HEK293 (cell line): ENCODE measurements around the gene CHD2.

Experiments
- ATF2 ChIP-seq: fragments of 450-650 bp; formaldehyde crosslinking; IDR thresholded peaks from 2 replicates; pipeline ENCODE4 v1.5.1; 2016; ENCODE audit warnings: missing biosample characterization, missing genetic modification characterization, low read depth
- BCL6B ChIP-seq: fragments of 450-650 bp; formaldehyde crosslinking; IDR thresholded peaks from 2 replicates; pipeline ENCODE4 v1.5.1; 2017; ENCODE audit warnings: missing biosample characterization, missing genetic modification characterization
- GFI1B ChIP-seq: fragments of 450-650 bp; formaldehyde crosslinking; IDR thresholded peaks from 2 replicates; pipeline ENCODE4 v1.5.1; 2016; ENCODE audit warnings: missing biosample characterization, missing genetic modification characterization
- GLI2 ChIP-seq: fragments of 450-650 bp; formaldehyde crosslinking; IDR thresholded peaks from 2 replicates; pipeline ENCODE4; 2017; ENCODE audit warnings: missing biosample characterization, missing genetic modification characterization, low read depth, borderline replicate concordance
- GLIS1 ChIP-seq: fragments of 450-650 bp; formaldehyde crosslinking; IDR thresholded peaks from 2 replicates; pipeline ENCODE4 v1.5.1; 2016; ENCODE audit warnings: missing biosample characterization, missing genetic modification characterization
- IKZF3 ChIP-seq: fragments of 450-650 bp; IDR thresholded peaks from 2 replicates; pipeline ENCODE4 v1.5.0; 2018; ENCODE audit warnings: missing biosample characterization, mild to moderate bottlenecking, missing genetic modification characterization, moderate library complexity
- INSM2 ChIP-seq: fragments of 450-650 bp; formaldehyde crosslinking; IDR thresholded peaks from 2 replicates; pipeline ENCODE4 v1.5.1; 2016; ENCODE audit warnings: missing biosample characterization, missing genetic modification characterization
- OSR2 ChIP-seq: fragments of 450-650 bp; formaldehyde crosslinking; IDR thresholded peaks from 2 replicates; pipeline ENCODE4 v1.5.1; 2016; ENCODE audit warnings: missing biosample characterization, missing genetic modification characterization
- SP7 ChIP-seq: fragments of 450-650 bp; formaldehyde crosslinking; IDR thresholded peaks from 2 replicates; pipeline ENCODE4 v1.5.1; 2016; ENCODE audit warnings: missing biosample characterization, missing genetic modification characterization
- TSHZ1 ChIP-seq: fragments of 450-650 bp; formaldehyde crosslinking; IDR thresholded peaks from 2 replicates; pipeline ENCODE4 v1.5.1; 2016; ENCODE audit warnings: missing biosample characterization, missing genetic modification characterization, borderline replicate concordance
- ZBTB44 ChIP-seq: fragments of 450-650 bp; IDR thresholded peaks from 2 replicates; pipeline ENCODE4 v1.5.1; 2018; ENCODE audit warnings: missing biosample characterization, mild to moderate bottlenecking, missing genetic modification characterization
- ZBTB48 ChIP-seq: fragments of 450-650 bp; formaldehyde crosslinking; IDR thresholded peaks from 2 replicates; pipeline ENCODE4 v1.5.1; 2016; ENCODE audit warnings: missing biosample characterization, missing genetic modification characterization
- ZNF18 ChIP-seq: fragments of 450-650 bp; formaldehyde crosslinking; IDR thresholded peaks from 2 replicates; pipeline ENCODE4 v1.5.1; 2016; ENCODE audit warnings: missing biosample characterization, missing genetic modification characterization
- ZNF2 ChIP-seq: fragments of 450-650 bp; formaldehyde crosslinking; IDR thresholded peaks from 2 replicates; pipeline ENCODE4 v1.5.1; 2016; ENCODE audit warnings: missing biosample characterization, missing genetic modification characterization
- ZNF24 ChIP-seq: fragments of 450-650 bp; formaldehyde crosslinking; IDR thresholded peaks from 2 replicates; pipeline ENCODE4 v1.5.1; 2016; ENCODE audit warnings: missing biosample characterization, missing genetic modification characterization
- ZNF324 ChIP-seq: fragments of 450-650 bp; formaldehyde crosslinking; IDR thresholded peaks from 2 replicates; pipeline ENCODE4 v1.5.1; 2016; ENCODE audit warnings: missing biosample characterization, missing genetic modification characterization
- ZNF354C ChIP-seq: fragments of 450-650 bp; formaldehyde crosslinking; IDR thresholded peaks from 2 replicates; pipeline ENCODE4 v1.5.1; 2016; ENCODE audit warnings: missing biosample characterization, missing genetic modification characterization, low read depth, borderline replicate concordance
- ZNF37A ChIP-seq: fragments of 450-650 bp; IDR thresholded peaks from 2 replicates; pipeline ENCODE4 v1.5.1; 2018; ENCODE audit warnings: missing biosample characterization, missing genetic modification characterization
- ZNF394 ChIP-seq: fragments of 450-650 bp; formaldehyde crosslinking; IDR thresholded peaks from 2 replicates; pipeline ENCODE4 v1.5.1; 2016; ENCODE audit warnings: missing biosample characterization, missing genetic modification characterization, mild to moderate bottlenecking, moderate library complexity, borderline replicate concordance
- ZNF423 ChIP-seq: fragments of 450-650 bp; formaldehyde crosslinking; IDR thresholded peaks from 2 replicates; pipeline ENCODE4 v1.5.1; 2016; ENCODE audit warnings: missing biosample characterization, missing genetic modification characterization
- ZNF433 ChIP-seq: fragments of 450-650 bp; formaldehyde crosslinking; IDR thresholded peaks from 2 replicates; pipeline ENCODE4 v1.5.1; 2016; ENCODE audit warnings: missing biosample characterization, missing genetic modification characterization, low read depth
- ZNF549 ChIP-seq: fragments of 450-650 bp; IDR thresholded peaks from 2 replicates; pipeline ENCODE4 v1.5.1; 2018; ENCODE audit warnings: missing biosample characterization, missing genetic modification characterization, mild to moderate bottlenecking, inconsistent platforms, moderate library complexity
- ZNF561 ChIP-seq: fragments of 450-650 bp; IDR thresholded peaks from 2 replicates; pipeline ENCODE4 v1.5.1; 2018; ENCODE audit warnings: missing biosample characterization, missing genetic modification characterization, borderline replicate concordance
- ZNF600 ChIP-seq: fragments of 450-650 bp; formaldehyde crosslinking; IDR thresholded peaks from 2 replicates; pipeline ENCODE4 v1.5.1; 2016; ENCODE audit warnings: missing biosample characterization, missing genetic modification characterization
- ZNF629 ChIP-seq: fragments of 450-650 bp; formaldehyde crosslinking; IDR thresholded peaks from 2 replicates; pipeline ENCODE4 v1.5.1; 2017; ENCODE audit warnings: missing biosample characterization, missing genetic modification characterization
- ZNF837 ChIP-seq: fragments of 450-650 bp; formaldehyde crosslinking; IDR thresholded peaks from 2 replicates; pipeline ENCODE4 v1.5.1; 2016; ENCODE audit warnings: missing biosample characterization, missing genetic modification characterization
- ZNF843 ChIP-seq: fragments of 450-650 bp; formaldehyde crosslinking; IDR thresholded peaks from 2 replicates; pipeline ENCODE4 v1.5.1; 2016; ENCODE audit warnings: missing biosample characterization, missing genetic modification characterization

Gene CHD2

GRCh38 chr15:93068581-93069199 lies 168.6 kb downstream of the CHD2 start (continued):
- TF ChIP-seq ZBTB44 (tag by site-specific recombination) (peak; percentile 79), TSHZ1 (tag by site-specific recombination) (peak; percentile 81; the same call in 1 of the 2 replicates), ZNF843 (tag by site-specific recombination) (peak; percentile 48; the same call in 1 of the 2 replicates), ZNF433 (no peak), ZNF549 (tag by site-specific recombination) (no peak), SP7 (tag by site-specific recombination) (0 out of 2 replicates have a peak, but pooled peaks have one; percentile 29), ZNF37A (tag by site-specific recombination) (no peak), ZNF24 (peak; percentile 60), IKZF3 (tag by site-specific recombination) (0 out of 2 replicates have a peak, but pooled peaks have one; percentile 7), GFI1B (tag by site-specific recombination) (no peak), ZNF18 (tag by site-specific recombination) (0 out of 2 replicates have a peak, but pooled peaks have one; percentile 37), ZBTB48 (tag by site-specific recombination) (no peak), OSR2 (peak; percentile 97), ZNF354C (no peak), GLIS1 (tag by site-specific recombination) (peak; percentile 94), ZNF629 (tag by site-specific recombination) (peak; percentile 75), ZNF423 (tag by site-specific recombination) (peak; percentile 86), INSM2 (tag by site-specific recombination) (peak; percentile 77; the same call in 1 of the 2 replicates), ZNF324 (tag by site-specific recombination) (no peak), ZNF2 (tag by site-specific recombination) (peak; percentile 39; the same call in 1 of the 2 replicates), ZNF600 (tag by site-specific recombination) (peak; percentile 81), ZNF837 (tag by site-specific recombination) (no peak), ZNF561 (peak; percentile 74; the same call in 1 of the 2 replicates), ATF2 (tag by site-specific recombination) (peak; percentile 85), ZNF394 (tag by site-specific recombination) (peak; percentile 33; the same call in 1 of the 2 replicates), GLI2 (tag by site-specific recombination) (peak; percentile 72; the same call in 1 of the 2 replicates), BCL6B (tag by site-specific recombination) (no peak)
- TF ChIP-seq, all 188 proteins: peak for 35
